ENCODE results near the gene GHDC.

DNA sequence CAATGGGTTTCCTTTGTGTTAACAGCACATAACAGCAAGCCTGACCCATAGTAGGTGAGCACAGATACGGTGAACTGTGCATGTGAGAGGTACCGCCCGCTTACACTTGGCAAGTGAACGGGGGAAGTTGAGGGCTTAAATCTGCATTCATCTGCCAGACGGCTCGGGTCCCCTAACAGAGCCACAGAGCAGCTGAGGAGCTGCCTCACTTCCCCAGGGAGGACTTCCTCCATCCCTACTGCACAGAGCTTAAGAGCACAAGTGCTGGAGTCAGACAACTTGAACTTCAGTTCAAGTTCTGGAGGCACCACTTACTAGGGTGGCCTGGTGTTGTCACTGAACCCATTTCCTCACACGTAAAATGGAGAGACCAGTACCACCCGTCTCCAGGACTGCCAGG, 52.9 kb downstream of the GHDC start:
- TF ChIP-seq PRRX2 (CRISPR knock-in tag; IDR thresholded peaks at IDR 0.05) (no peak), ZNF263 (CRISPR knock-in tag; IDR thresholded peaks at IDR 0.05; ENCODE audit: low read depth) (no peak), FOXJ3 (CRISPR knock-in tag; IDR thresholded peaks at IDR 0.05; ENCODE audit: borderline replicate concordance) (no peak), ELF4 (CRISPR knock-in tag; IDR thresholded peaks at IDR 0.05; ENCODE audit: low read depth) (no peak)
- TF ChIP-seq, protein P1, sequence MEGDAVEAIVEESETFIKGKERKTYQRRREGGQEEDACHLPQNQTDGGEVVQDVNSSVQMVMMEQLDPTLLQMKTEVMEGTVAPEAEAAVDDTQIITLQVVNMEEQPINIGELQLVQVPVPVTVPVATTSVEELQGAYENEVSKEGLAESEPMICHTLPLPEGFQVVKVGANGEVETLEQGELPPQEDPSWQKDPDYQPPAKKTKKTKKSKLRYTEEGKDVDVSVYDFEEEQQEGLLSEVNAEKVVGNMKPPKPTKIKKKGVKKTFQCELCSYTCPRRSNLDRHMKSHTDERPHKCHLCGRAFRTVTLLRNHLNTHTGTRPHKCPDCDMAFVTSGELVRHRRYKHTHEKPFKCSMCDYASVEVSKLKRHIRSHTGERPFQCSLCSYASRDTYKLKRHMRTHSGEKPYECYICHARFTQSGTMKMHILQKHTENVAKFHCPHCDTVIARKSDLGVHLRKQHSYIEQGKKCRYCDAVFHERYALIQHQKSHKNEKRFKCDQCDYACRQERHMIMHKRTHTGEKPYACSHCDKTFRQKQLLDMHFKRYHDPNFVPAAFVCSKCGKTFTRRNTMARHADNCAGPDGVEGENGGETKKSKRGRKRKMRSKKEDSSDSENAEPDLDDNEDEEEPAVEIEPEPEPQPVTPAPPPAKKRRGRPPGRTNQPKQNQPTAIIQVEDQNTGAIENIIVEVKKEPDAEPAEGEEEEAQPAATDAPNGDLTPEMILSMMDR (IDR thresholded peaks at IDR 0.05): no peak
- TF ChIP-seq, protein P2, sequence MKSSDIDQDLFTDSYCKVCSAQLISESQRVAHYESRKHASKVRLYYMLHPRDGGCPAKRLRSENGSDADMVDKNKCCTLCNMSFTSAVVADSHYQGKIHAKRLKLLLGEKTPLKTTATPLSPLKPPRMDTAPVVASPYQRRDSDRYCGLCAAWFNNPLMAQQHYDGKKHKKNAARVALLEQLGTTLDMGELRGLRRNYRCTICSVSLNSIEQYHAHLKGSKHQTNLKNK (CRISPR knock-in tag; IDR thresholded peaks at IDR 0.05): no peak
- TF ChIP-seq, protein P3, sequence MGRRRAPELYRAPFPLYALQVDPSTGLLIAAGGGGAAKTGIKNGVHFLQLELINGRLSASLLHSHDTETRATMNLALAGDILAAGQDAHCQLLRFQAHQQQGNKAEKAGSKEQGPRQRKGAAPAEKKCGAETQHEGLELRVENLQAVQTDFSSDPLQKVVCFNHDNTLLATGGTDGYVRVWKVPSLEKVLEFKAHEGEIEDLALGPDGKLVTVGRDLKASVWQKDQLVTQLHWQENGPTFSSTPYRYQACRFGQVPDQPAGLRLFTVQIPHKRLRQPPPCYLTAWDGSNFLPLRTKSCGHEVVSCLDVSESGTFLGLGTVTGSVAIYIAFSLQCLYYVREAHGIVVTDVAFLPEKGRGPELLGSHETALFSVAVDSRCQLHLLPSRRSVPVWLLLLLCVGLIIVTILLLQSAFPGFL (CRISPR knock-in tag; IDR thresholded peaks at IDR 0.05; ENCODE audit: borderline replicate concordance): no peak

Data from WTC11 (cell line).